Measurements from ENCODE around the gene NTM.
A peak's percentile ranks its signal among the peaks of the same experiment; 100 is the strongest.

Gene NTM

DNA sequence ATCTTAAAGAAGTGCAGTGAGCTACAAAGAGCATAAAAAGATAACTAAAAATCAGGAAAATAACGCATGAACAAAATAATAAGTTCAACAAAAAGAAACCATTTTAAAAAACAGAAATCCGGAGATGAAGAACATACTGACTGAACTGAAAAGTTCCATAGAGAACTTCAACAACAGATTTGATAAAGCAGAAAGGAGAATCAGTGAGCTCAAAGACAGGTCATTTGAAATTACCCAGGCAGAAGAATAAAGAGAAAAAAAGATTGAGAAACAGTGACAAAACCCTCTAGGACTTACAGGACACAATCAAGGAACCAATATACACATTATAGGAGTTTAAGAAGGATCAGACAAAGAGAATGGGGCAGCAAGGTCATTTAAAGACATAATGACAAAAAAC lies 334.3 kb downstream of the NTM start:
- H3K4me3 ChIP-seq (ENCODE audit: low read length): no peak overlapping the region
- TF ChIP-seq, protein P1, sequence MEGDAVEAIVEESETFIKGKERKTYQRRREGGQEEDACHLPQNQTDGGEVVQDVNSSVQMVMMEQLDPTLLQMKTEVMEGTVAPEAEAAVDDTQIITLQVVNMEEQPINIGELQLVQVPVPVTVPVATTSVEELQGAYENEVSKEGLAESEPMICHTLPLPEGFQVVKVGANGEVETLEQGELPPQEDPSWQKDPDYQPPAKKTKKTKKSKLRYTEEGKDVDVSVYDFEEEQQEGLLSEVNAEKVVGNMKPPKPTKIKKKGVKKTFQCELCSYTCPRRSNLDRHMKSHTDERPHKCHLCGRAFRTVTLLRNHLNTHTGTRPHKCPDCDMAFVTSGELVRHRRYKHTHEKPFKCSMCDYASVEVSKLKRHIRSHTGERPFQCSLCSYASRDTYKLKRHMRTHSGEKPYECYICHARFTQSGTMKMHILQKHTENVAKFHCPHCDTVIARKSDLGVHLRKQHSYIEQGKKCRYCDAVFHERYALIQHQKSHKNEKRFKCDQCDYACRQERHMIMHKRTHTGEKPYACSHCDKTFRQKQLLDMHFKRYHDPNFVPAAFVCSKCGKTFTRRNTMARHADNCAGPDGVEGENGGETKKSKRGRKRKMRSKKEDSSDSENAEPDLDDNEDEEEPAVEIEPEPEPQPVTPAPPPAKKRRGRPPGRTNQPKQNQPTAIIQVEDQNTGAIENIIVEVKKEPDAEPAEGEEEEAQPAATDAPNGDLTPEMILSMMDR (conservative IDR thresholded peaks at IDR 0.05; ENCODE audit: low read length): no peak
- no peak for DNase-seq (ENCODE audit: low read depth)

DNA sequence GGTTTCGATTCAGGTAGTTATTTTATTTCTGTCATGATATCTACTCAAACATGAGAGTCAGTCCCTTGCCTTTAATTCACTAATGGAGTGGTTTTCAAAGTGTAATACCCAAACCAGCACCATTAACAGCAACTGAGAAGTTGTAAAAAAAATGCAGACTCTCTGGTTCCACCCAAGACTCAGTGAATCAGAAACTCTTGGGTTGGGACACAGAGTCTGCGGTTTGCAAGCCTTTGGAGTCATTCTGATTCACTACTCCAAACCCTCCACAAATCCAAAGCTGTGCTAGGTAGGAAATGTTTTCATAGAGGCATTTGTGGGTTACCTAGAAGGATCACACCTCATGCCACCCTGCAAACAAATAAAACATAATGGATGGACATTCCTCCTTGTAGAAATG lies 340.1 kb downstream of the NTM start:
- TF ChIP-seq, protein P1 (conservative IDR thresholded peaks at IDR 0.05; ENCODE audit: low read length): no peak
- peak; percentile 29 for DNase-seq (ENCODE audit: low read depth)
- no peak overlapping the region for H3K4me3 ChIP-seq (ENCODE audit: low read length)

DNA sequence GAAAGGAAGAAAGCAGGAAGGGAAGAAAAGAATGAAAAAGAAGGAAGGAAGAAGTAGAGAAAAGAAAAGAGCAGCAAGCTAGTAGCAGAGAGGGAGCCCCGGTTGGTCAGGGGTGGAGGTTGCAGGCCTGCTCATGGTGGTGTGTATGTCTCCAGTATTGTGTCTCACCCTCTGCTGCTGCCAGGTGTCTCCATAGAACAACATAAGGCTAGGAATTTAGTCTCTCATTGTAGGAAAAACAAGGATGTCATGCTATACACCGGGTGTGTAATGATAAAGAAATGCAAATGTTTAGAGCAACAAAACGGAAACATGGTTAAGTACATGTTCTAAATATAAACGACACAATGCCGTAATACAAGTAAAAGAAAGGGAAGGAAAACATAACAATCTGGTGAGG lies 342.5 kb downstream of the NTM start:
- DNase-seq (ENCODE audit: low read depth): no peak
- no peak overlapping the region for H3K4me3 ChIP-seq (ENCODE audit: low read length)
- TF ChIP-seq, protein P1 (conservative IDR thresholded peaks at IDR 0.05; ENCODE audit: low read length): no peak

DNA sequence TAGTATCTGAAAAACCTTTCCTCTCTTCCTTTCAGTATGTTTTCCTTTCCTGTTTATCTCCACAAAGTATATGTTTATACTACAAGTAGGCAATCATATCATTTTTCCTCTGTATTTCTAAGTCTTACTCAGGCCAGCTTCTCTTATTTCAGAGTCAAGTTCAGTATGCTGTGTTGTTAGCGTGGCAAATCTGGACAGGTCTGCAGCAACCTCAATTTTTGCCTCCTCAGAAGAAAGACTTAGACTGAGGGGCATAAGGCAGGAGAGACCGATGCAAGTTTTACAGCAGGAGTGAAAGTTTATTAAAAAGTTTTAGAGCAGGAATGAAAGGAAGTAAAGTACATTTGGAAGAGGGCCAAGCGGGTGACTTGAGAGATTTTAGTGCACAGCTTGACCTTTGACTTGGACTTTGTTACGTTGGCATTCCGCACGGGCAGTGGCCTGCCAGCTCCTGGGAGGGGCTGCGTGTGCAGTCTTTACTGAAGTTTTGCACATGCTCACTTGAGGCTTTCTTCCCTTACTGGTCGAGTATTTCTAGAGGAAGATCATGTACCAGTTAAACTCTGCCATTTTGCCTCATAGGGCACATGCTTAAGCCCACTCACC lies 343.2 kb downstream of the NTM start:
- TF ChIP-seq, protein P1 (conservative IDR thresholded peaks at IDR 0.05; ENCODE audit: low read length): no peak
- no peak for DNase-seq (ENCODE audit: low read depth)
- H3K4me3 ChIP-seq (ENCODE audit: low read length): no peak overlapping the region

DNA sequence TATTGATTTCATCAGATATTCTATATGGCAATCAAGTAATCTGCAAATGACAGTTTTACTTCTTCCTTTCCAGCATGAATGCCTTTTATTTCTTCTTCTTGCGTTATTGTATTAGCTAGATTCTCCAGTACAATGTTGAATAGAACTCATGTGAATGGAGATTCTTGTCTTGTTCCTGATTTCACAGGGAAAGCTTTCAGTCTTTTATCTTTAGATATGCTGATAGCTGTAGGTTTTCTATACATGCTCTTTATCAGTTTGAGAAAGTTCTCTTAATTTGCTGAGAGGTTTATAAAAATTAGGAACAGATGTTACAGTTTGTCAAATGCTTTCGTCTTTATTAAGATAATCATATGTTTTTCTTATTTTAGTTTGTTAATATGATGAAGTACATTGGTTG lies 347.2 kb downstream of the NTM start:
- TF ChIP-seq, protein P1 (conservative IDR thresholded peaks at IDR 0.05; ENCODE audit: low read length): no peak
- H3K4me3 ChIP-seq (ENCODE audit: low read length): no peak overlapping the region
- DNase-seq (ENCODE audit: low read depth): no peak

DNA sequence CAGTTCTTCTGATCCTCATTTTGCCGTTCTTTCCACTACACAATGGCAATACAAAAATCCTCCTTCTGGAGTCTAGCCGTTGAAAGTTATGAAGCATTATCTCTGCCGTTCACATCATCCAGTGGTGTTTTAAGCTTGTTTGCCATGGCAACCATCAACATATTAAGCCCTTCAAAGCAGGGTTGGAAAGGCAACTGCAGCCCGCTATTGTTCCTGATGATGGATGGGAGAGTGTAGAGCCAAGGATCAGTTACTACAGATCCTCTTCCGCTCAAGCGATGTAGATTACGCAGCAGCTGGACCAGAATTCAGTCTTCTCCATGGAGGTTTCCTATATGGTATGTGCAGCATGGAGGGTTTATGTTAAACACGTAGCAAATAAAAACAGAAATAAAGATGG lies 352.7 kb downstream of the NTM start:
- no peak overlapping the region for H3K4me3 ChIP-seq (ENCODE audit: low read length)
- TF ChIP-seq, protein P1 (conservative IDR thresholded peaks at IDR 0.05; ENCODE audit: low read length): no peak
- no peak for DNase-seq (ENCODE audit: low read depth)

DNA sequence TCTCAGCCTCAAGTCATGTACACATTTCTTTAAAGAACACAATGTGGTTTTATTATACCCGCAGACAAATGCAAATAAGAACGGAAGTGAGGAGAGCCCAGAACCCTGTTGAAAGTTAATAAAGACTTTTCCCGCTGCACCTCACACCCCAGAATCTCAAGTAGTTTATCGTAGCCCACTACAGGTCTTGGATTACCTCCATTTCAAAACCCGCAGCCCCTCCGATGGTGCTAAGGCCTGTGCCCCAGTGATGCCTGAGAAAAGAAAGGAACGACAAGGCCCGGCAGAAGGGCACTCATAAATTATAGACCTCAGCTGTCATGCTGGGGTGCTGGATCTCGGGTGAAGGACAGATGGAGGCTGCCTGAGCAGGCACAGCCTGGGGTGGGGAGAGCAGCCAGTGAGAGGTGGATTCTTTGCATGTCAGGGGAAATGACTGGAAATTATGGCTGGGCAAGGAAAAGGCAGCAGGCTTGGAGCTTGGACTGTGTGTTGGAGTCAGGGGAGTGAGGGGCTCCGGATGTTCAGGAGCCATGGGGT lies 354.1 kb downstream of the NTM start:
- TF ChIP-seq, protein P1 (conservative IDR thresholded peaks at IDR 0.05; ENCODE audit: low read length): no peak
- no peak overlapping the region for H3K4me3 ChIP-seq (ENCODE audit: low read length)
- DNase-seq (ENCODE audit: low read depth): no peak
